GM12878 (cell line): ENCODE results near the gene HOXC13. TPM values are rescaled to one million over a fixed set of nuclear protein-coding genes. Genes with fewer than 3 reads are reported as not detected.

Source experiments
- ATAC-seq: fragments of 200-7000 bp; cut with Tn5 transposase; 3 replicates; pipeline ENCODE4 v1.9.1; 2020; ENCODE audit warnings: mild to moderate bottlenecking, moderate library complexity
- BruUV-seq: library from RNA; stranded (reverse); fragments of 400-500 nt; replicated peaks from 2 replicates; lab custom pipeline; 2021; lab: Mats Ljungman, UMichigan
- CTCF ChIA-PET: fragments of 300-600 bp; sonication (Branson Sonifier 250); formaldehyde crosslinking; extraction: SDS; loops from one replicate; lab custom pipeline; 2021; ENCODE audit warnings: inconsistent platforms; lab: Yijun Ruan, JAX
- POLR2A ChIA-PET: fragments of 350-600 bp; formaldehyde crosslinking; extraction: SDS; loops from one replicate; lab custom pipeline; 2021; ENCODE audit warnings: inconsistent platforms; lab: Charles Lee
- RAD21 ChIA-PET: fragments of 300-600 bp; sonication (Branson Sonifier 250); formaldehyde crosslinking; loops from one replicate; lab custom pipeline; 2023; ENCODE audit warnings: antibody characterized with exemption; ENCODE audit not compliant: unreplicated experiment; lab: Charles Lee
- SMC1A ChIA-PET: fragments of 300-600 bp; sonication (Branson Sonifier 250); formaldehyde crosslinking; loops from one replicate; lab custom pipeline; 2023; ENCODE audit not compliant: unreplicated experiment, uncharacterized antibody; lab: Charles Lee
- DNase-seq: peaks from one replicate; pipeline ENCODE4 v3.0.0-alpha.2; 2011; ENCODE audit warnings: low read depth, low spot score
- FAIRE-seq: peaks from 3 replicates; lab custom pipeline; 2011; peaks lifted over from hg19 to GRCh38; lab: Jason Lieb, UNC
- H2AFZ ChIP-seq: 2 replicates; pipeline ENCODE4 v1.6.0; 2011; ENCODE audit warnings: low read depth, low read length, control low read depth; ENCODE audit not compliant: control insufficient read depth
- H3K27ac ChIP-seq: 2 replicates; pipeline ENCODE4 v1.5.1; 2011; ENCODE audit warnings: control low read depth; ENCODE audit not compliant: control insufficient read depth, insufficient read depth
- H3K27me3 ChIP-seq, 2 experiments: replicated peaks in 1 of 2; 2 replicates each; pipeline versions ENCODE4 v1.6.0 to v1.6.1; 2011; ENCODE audit warnings: low read length in 1 of 2; ENCODE audit not compliant: control insufficient read depth in 2 of 2, insufficient read depth in 2 of 2
- H3K36me3 ChIP-seq, 2 experiments: 2 replicates each; pipeline ENCODE4 v1.5.1; 2011; ENCODE audit warnings: low read length in 1 of 2; ENCODE audit not compliant: control insufficient read depth in 2 of 2, insufficient read depth in 2 of 2
- H3K4me1 ChIP-seq: 2 replicates; pipeline ENCODE4 v1.6.1; 2011; ENCODE audit warnings: mild to moderate bottlenecking, low read length, moderate library complexity, mixed read lengths; ENCODE audit not compliant: control insufficient read depth, insufficient read depth
- H3K4me2 ChIP-seq: 2 replicates; pipeline ENCODE4 v1.6.0; 2011; ENCODE audit warnings: control low read depth; ENCODE audit not compliant: control insufficient read depth, insufficient read depth
- H3K4me3 ChIP-seq: fragments of 200-600 bp; sonication (generic); 2 replicates; pipeline ENCODE4 v1.5.1; 2016
- H3K79me2 ChIP-seq: 2 replicates; pipeline ENCODE4 v1.6.0; 2011; ENCODE audit warnings: low read length; ENCODE audit not compliant: control insufficient read depth, insufficient read depth
- H3K9ac ChIP-seq: 2 replicates; pipeline ENCODE4 v1.8.0; 2011; ENCODE audit warnings: low read length, control low read depth, mixed read lengths; ENCODE audit not compliant: control insufficient read depth, insufficient read depth
- H3K9me3 ChIP-seq: replicated peaks from 3 replicates; pipeline ENCODE4 v1.5.1; 2011; ENCODE audit warnings: mild to moderate bottlenecking, low read length; ENCODE audit not compliant: control insufficient read depth, insufficient read depth
- H4K20me1 ChIP-seq: 2 replicates; pipeline ENCODE4 v1.6.0; 2011; ENCODE audit not compliant: control insufficient read depth, insufficient read depth
- MYC ChIP-seq: IDR thresholded peaks from 2 replicates; pipeline ENCODE4 v1.6.1; 2011; ENCODE audit warnings: mild to moderate bottlenecking, low read length, moderate library complexity, inconsistent platforms; ENCODE audit not compliant: insufficient read depth, insufficient replicate concordance, insufficient read length, severe bottlenecking
- RCOR1 ChIP-seq: conservative IDR thresholded peaks from 2 replicates; pipeline ENCODE4 v1.6.1; 2012; ENCODE audit warnings: low read depth, low read length, improper control_type of control experiment
- SUPT20H ChIP-seq: IDR thresholded peaks from 2 replicates; pipeline ENCODE4 v1.6.1; 2011; ENCODE audit warnings: low read depth, mild to moderate bottlenecking, low read length, moderate library complexity, borderline replicate concordance; ENCODE audit not compliant: control insufficient read depth
- TCF12 ChIP-seq: IDR thresholded peaks from 2 replicates; pipeline ENCODE4 v1.6.1; 2011; ENCODE audit warnings: low read depth, mild to moderate bottlenecking, low read length
- WGBS: methylation state at CpG from one replicate; pipeline ENCODE4 v1.1.6; 2016; ENCODE audit warnings: low lambda C conversion rate; ENCODE audit not compliant: insufficient replicate concordance, insufficient coverage; ENCODE audit errors: missing lambda C conversion rate; 5-methylcytosine and 5-hydroxymethylcytosine counted together
- in situ Hi-C: fragments of 300-500 bp; cut with MboI; formaldehyde crosslinking; loops from 9 replicates; pipeline ENCODE4 v1.14.3; 2018; ENCODE audit warnings: mixed read lengths
- intact Hi-C: fragments of 100-400 bp; cut with micrococcal nuclease; formaldehyde crosslinking; loops from one replicate; pipeline ENCODE4 v1.14.2; 2022; ENCODE audit not compliant: unreplicated experiment
- polyA plus RNA-seq, 11 experiments: library from polyadenylated mRNA; depleted of rRNA in 4 of 11; unstranded in 6 of 11; stranded (reverse) in 5 of 11; fragments of >200 nt; fragmentation: Nextera tagmentation in 4 of 11; fragmentation: Illumina TruSeq in 1 of 11; extraction: Ambion mirVana in 4 of 11; extraction: Trizol in 1 of 11; gene quantifications; 1 replicate in 1 of 11; 2 replicates in 10 of 11; pipeline versions ENCODE4 v1.2.1 to v1.2.3, GENCODE V29; 2011 to 2016; ENCODE audit warnings: inconsistent platforms in 2 of 11, missing spikeins in 2 of 11, low read depth in 1 of 11
- total RNA-seq, 4 experiments: library from RNA; depleted of rRNA in 3 of 4; stranded (reverse); fragments of >200 nt in 3 of 4; fragmentation: Illumina TruSeq in 1 of 4; extraction: Trizol in 1 of 4; gene quantifications; 2 replicates each; pipeline versions ENCODE4 v1.2.1 to v1.2.3, GENCODE V29; 2013 to 2021
- TF ChIP-seq, protein P1 (sequence below): fragments of 450-650 bp; IDR thresholded peaks from 2 replicates; pipeline ENCODE4 v1.6.1; 2018; ENCODE audit warnings: borderline replicate concordance, mild to moderate bottlenecking; ENCODE audit not compliant: partially characterized antibody
- TF ChIP-seq, protein P2 (sequence below): fragments of 450-650 bp; IDR thresholded peaks from 2 replicates; pipeline ENCODE4 v1.6.1; 2016; ENCODE audit warnings: mild to moderate bottlenecking
- TF ChIP-seq, protein P3 (sequence below): fragments of 450-650 bp; IDR thresholded peaks from 2 replicates; pipeline ENCODE4 v1.6.1; 2017; ENCODE audit warnings: mild to moderate bottlenecking

Gene HOXC13
- total and polyA plus RNA-seq, 10 of the 15 experiments (the other 5 are each of a cell fraction or from before 2014, with no cell fraction given) = not detected

DNA sequence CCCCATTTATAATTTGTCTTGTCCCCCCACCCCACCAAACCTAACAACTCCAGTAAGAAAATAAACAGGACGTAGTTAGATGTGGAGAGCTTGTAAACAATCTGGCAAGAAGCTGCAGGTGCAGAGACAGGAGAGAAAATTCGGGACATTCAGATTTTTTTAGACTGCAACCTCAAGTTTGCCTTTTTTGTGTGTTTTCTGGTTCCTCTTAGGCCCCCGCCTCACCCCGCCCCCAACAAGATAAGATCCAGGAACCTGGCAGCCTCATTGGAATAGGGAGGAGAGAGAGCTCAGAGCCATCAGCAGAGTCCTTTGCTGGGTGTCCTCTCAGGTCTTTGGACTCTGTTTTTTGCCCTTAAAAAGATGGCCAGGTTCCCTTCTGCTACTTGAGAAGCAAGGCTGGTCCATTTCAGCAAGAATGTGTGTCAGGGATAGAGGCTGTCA is 49.2 kb downstream of the HOXC13 start:
- Histone ChIP-seq H3K27ac (no peak overlapping the region), H4K20me1 (peaks cover 3% of the 10 kb centered on the region; the same call in 1 of the 2 replicates), H3K27me3 (peaks cover 32 to 55% of the 10 kb centered on the region in 2 experiments), H3K9me3 (no peaks in the 10 kb centered on the region), H3K36me3 (no peaks in the 10 kb centered on the region), H3K4me1 (peaks cover 15% of the 10 kb centered on the region), H2AFZ (no peak overlapping the region), H3K4me2 (no peak overlapping the region), H3K4me3 (no peak overlapping the region), H3K79me2 (no peaks in the 10 kb centered on the region), H3K9ac (no peak overlapping the region)
- 0% methylated on average over 4 of the region's 4 CpGs for WGBS
- in situ Hi-C loops = no loop called here
- ChIA-PET SMC1A (interaction anchor here (0.6 to 4.5 kb wide), 10 partner anchors 8 to 231 kb away, joined by 3 to 29 read pairs (median 3); no protein-coding TSS in a partner anchor), RAD21 (interaction anchor here (0.8 to 2.2 kb wide), 5 partner anchors 10 to 220 kb away, joined by 3 to 7 read pairs (median 4); partner anchors contain the start of genes HOXC5 and SMUG1), CTCF (interaction anchor here (0.6 to 5.5 kb wide), 14 partner anchors 12 to 287 kb away, joined by 3 to 54 read pairs (median 6); partner anchors contain the start of gene HOXC9), POLR2A (interaction anchor here (0.6 kb wide), 1 partner anchor 25 kb away, joined by 5 read pairs; no protein-coding TSS in a partner anchor)
- intact Hi-C loops = loop anchor here (5.0 to 10.0 kb wide), 3 partner anchors 193 to 283 kb away; no protein-coding TSS in a partner anchor
- no TSS peak for BruUV-seq
- no peak for DNase-seq
- no peak for ATAC-seq
- TF ChIP-seq RCOR1 (no peak), TCF12 (no peak), SUPT20H (no peak), MYC (no peak)
- TF ChIP-seq, protein P1, sequence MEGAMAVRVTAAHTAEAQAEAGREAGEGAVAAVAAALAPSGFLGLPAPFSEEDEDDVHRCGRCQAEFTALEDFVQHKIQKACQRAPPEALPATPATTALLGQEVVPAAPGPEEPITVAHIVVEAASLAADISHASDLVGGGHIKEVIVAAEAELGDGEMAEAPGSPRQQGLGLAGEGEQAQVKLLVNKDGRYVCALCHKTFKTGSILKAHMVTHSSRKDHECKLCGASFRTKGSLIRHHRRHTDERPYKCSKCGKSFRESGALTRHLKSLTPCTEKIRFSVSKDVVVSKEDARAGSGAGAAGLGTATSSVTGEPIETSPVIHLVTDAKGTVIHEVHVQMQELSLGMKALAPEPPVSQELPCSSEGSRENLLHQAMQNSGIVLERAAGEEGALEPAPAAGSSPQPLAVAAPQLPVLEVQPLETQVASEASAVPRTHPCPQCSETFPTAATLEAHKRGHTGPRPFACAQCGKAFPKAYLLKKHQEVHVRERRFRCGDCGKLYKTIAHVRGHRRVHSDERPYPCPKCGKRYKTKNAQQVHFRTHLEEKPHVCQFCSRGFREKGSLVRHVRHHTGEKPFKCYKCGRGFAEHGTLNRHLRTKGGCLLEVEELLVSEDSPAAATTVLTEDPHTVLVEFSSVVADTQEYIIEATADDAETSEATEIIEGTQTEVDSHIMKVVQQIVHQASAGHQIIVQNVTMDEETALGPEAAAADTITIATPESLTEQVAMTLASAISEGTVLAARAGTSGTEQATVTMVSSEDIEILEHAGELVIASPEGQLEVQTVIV = no peak
- TF ChIP-seq, protein P2, sequence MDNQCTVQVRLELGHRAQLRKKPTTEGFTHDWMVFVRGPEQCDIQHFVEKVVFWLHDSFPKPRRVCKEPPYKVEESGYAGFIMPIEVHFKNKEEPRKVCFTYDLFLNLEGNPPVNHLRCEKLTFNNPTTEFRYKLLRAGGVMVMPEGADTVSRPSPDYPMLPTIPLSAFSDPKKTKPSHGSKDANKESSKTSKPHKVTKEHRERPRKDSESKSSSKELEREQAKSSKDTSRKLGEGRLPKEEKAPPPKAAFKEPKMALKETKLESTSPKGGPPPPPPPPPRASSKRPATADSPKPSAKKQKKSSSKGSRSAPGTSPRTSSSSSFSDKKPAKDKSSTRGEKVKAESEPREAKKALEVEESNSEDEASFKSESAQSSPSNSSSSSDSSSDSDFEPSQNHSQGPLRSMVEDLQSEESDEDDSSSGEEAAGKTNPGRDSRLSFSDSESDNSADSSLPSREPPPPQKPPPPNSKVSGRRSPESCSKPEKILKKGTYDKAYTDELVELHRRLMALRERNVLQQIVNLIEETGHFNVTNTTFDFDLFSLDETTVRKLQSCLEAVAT = no peak
- TF ChIP-seq, protein P3, sequence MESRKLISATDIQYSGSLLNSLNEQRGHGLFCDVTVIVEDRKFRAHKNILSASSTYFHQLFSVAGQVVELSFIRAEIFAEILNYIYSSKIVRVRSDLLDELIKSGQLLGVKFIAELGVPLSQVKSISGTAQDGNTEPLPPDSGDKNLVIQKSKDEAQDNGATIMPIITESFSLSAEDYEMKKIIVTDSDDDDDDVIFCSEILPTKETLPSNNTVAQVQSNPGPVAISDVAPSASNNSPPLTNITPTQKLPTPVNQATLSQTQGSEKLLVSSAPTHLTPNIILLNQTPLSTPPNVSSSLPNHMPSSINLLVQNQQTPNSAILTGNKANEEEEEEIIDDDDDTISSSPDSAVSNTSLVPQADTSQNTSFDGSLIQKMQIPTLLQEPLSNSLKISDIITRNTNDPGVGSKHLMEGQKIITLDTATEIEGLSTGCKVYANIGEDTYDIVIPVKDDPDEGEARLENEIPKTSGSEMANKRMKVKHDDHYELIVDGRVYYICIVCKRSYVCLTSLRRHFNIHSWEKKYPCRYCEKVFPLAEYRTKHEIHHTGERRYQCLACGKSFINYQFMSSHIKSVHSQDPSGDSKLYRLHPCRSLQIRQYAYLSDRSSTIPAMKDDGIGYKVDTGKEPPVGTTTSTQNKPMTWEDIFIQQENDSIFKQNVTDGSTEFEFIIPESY = no peak
- FAIRE-seq = no peak
